NCI-H1694 treated with DMSO at 0.1 percent for 48 hours (cell line): ENCODE measurements around the gene CLEC4E.
"Not testable (repeated sequence)": the region's sequence is repeated elsewhere in the genome, so short reads cannot be mapped to it uniquely, and the experiment has no call there.

ENCODE experiments used
- DNase-seq: peaks from one replicate; lab custom pipeline; 2025; lab: John Stamatoyannopoulos, UW

The CLEC4E gene

DNA sequence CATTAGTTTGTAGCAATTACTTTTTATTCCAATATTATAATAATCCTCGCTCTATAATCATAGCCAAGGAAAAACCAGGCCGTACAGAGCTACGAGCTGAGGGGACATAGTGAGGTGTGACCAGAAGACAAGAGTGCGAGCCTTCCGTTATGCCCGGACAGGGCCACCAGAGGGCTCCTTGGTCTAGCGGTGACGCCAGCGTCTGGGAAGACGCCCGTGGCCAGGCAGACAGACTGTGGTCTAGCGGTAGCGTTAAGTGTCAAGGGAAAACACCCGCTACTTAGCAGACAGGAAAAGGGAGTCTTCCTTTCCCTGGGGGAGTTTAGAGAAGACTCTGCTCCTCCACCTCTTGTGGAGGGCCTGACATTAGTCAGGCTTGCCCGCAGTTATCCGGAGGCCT, 2.9 kb downstream of the CLEC4E start:
- not testable (repeated sequence) for DNase-seq

DNA sequence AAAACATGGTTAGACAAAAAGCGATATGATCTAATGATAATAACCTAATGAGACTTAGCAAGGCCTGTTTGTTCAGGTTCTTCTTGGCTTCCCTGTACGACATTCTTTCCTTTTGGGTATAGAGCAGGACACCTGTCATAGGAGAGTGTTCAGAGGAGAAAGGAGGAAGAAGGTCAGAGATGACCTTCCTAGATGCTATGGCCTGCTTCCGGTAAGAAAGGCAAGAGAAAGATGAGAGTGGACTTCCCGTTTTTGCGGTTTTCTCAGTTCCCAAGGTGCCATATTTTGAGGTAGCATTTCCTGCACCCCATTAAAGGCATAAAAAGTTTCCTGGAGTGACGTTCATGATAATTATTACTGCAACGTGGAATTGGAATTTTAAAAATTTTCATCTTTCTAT, 8.7 kb downstream of the CLEC4E start:
- DNase-seq = no peak

DNA sequence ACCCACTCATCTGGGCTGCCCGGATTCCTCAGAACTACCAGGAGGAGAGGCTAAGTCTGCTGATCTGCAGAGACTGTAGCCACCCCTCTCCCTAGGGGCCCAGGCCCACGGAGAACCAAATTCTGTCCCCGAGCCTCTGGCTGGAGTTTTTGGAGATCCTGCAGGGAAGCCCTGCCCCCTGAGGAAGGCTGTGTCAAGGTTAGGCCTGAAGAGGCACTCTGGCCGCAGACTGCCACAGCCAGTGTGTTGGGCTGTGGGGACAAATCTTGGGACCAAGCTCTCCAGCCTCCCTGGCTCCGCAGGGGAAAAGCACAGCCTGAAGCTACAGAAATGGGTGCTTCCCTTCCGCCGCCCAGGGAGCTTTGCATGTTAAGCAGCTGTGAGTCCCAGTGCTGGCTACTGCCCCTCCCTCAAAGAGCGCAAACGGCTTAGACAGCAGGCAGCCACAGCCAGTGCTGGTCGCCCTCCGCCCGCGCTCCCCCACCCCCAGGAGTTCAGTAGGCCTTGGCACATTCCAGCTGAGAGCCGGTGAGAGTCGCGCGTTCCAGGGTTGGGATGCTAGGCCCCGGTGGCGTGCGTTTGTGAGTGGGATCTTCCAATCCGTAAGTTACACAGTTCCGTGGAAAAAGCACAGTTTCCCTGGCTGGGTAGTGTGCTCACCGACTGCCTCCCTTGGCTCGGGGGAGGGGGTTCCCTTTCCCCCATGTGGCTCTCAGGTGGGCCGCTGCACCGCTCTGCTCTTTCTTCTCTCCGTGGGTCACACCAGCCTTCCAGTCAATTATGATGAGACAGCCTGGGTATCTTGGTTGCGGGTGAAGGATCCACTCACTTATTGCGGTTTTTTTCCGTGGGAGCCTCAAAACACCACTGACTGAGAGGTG, 13.2 kb downstream of the CLEC4E start:
- no peak for DNase-seq

DNA sequence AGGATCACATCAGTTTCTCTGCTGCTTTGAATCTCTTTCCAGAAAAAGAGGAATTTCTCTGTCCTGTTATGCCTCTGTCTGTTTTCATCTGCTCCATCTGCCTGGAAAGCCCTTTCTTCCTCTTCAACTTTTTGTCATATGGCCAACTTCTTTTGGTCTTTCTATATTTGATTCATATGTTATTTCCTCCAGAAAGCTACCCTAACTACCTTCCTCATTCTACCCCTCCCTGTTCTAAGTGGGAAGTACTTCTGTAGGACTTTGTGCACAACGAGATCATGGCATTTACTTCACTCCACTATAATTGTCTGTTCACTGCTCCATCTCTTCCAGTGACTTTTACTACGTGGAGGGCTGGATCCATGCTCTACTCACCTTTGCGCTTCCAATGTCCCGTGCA, 21.5 kb downstream of the CLEC4E start:
- DNase-seq = no peak

DNA sequence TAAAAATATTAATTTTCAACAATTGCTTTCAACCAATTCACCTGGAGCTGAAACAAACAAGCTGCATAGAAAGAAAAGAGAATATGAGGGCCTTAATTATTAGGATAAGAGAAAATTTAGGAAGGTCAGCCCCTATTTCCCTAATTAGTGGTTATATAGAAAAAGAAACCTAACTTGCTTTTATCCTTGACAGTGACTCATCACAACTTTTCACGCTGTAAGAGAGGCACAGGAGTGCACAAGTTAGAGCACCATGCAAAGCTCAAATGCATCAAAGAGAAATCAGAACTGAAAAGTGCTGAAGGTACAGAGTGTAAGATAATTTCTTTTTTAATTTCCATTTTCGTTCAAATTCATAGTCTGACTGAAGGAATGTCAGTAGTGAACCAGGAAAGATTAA, 22.7 kb downstream of the CLEC4E start:
- DNase-seq = no peak

GRCh38 chr12:8513256-8513655, 27.4 kb downstream of the CLEC4E start, which contains the start of gene CLEC4D:
CLEC4D (plus strand) TSS chr12:8513503; CDS start chr12:8513733, 230 bp downstream.
- DNase-seq = no peak

- no peak for DNase-seq
These were observed 31.5 kb downstream of the CLEC4E start for GRCh38 chr12:8508910-8509841.

- no peak for DNase-seq
These were observed 32.5 kb downstream of the CLEC4E start for GRCh38 chr12:8508223-8508622.

GRCh38 chr12:8507596-8507995, 33.1 kb downstream of the CLEC4E start:
- DNase-seq = no peak

DNA sequence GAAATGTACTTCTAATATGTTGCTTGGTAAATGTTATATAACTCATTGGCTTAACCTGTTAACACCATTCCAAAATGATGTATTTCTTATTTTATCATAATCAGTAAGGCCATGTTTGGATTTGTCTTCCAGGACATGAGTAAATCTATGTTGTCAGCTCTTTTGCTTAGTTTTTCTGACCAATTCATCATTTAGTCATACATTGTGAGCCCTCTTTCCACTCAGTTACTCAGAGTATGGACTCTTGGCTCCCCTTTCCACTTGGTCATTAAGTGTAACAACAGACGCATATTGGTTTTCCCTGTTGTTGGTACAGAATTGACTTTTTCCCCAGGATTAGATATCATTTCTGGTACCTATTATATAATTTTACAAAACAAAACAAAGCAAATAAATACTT, 36.4 kb downstream of the CLEC4E start:
- DNase-seq = no peak

- DNase-seq = no peak
These were observed 39.0 kb downstream of the CLEC4E start for GRCh38 chr12:8501720-8502119.

DNA sequence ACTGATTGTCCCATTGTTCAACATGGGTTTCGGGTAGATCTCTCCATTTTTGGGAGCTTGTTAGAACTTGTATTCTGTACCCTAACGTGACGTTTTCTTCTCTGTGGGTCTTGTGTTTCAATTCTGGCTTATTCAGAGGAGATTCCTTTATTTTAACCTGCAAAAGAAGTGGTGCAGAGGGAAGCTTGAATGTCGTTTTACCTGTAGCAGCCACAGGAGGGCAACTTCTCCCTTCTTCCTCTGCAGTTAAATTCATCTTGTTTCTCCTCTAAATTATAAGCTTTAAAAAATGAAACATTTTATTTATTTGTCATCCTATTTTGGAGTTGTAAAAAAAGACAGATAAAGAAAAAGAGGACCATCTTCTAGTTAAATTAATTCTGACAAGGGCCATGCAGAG, 41.1 kb downstream of the CLEC4E start:
- no peak for DNase-seq

DNA sequence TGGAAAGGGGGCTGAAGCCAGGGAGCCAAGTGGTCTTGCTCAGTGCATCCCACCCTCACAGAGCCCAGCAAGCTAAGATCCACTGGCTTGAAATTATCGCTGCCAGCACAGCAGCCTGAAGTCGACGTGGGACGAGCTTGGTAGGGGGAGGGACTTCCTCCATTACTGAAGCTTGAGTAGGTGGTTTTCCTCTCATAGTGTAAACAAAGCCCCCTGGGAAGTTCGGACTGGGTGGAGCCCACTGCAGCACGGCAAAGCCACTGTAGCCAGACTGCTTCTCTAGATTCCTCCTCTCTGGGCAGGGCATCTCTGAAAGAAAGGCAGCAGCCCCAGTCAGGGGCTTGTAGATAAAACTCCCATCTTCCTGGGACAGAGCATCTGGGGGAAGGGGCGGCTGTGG, 44.6 kb downstream of the CLEC4E start:
- DNase-seq = not testable (repeated sequence)

DNA sequence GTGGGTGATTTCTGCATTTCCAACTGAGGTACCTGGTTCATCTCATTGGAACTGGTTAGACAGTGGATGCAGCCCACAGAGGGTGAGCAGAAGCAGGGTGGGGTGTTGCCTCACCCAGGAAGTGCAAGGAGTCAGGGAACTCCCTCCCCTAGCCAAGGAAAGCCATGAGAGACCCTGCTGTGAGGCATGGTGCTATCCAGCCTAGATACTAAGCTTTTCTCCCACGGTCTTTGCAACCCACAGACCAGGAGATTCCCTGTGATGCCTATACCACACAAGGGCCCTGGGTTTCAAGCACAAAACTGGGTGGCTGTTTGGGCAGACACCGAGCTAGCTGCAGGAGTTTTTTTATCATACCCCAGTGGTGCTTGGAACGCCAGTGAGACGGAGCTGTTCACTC, 45.0 kb downstream of the CLEC4E start:
- DNase-seq = not testable (repeated sequence)

- DNase-seq = no peak
These were observed 47.6 kb downstream of the CLEC4E start for GRCh38 chr12:8493084-8493483.

- no peak for DNase-seq
These were observed 48.8 kb downstream of the CLEC4E start for GRCh38 chr12:8491646-8492530.
